OCI-LY3 (cell line): Measurements from ENCODE around the gene WDR27.

Experiments
- H2AFZ ChIP-seq: fragments of 200-600, 300-600 bp; shearing (Covaris generic); 2 replicates; pipeline ENCODE4 v1.6.0; 2014; ENCODE audit warnings: antibody characterized with exemption, low read depth, low read length
- H3K27ac ChIP-seq: fragments of 200-600, 300-600 bp; sonication (generic); 2 replicates; pipeline ENCODE4 v1.5.1; 2014; ENCODE audit warnings: mild to moderate bottlenecking, low read length, moderate library complexity, mixed read lengths
- H3K27me3 ChIP-seq: fragments of 200-600, 300-600 bp; sonication (generic); 2 replicates; pipeline ENCODE4 v1.6.1; 2014; ENCODE audit warnings: low read depth, low read length, mixed read lengths
- H3K36me3 ChIP-seq: fragments of 200-600, 300-600 bp; sonication (generic); replicated peaks from 2 replicates; pipeline ENCODE3; 2014; ENCODE audit warnings: low read depth, low read length, mixed read lengths
- H3K4me1 ChIP-seq: fragments of 300-600, 200-600 bp; sonication (generic); 2 replicates; pipeline ENCODE4 v1.6.1; 2014; ENCODE audit warnings: low read length, mixed read lengths
- H3K4me2 ChIP-seq: fragments of 200-600, 300-600 bp; sonication (generic); 2 replicates; pipeline ENCODE4 v1.6.1; 2014; ENCODE audit warnings: low read length, mixed read lengths
- H3K4me3 ChIP-seq: fragments of 300-600, 200-600 bp; sonication (generic); 2 replicates; pipeline ENCODE4 v1.5.1; 2014; ENCODE audit warnings: antibody characterized with exemption, mild to moderate bottlenecking, low read length, moderate library complexity
- H3K79me2 ChIP-seq: fragments of 300-600, 200-600 bp; shearing (Covaris generic); 2 replicates; pipeline ENCODE4 v1.6.1; 2014; ENCODE audit warnings: mild to moderate bottlenecking, low read length, mixed read lengths
- H3K9ac ChIP-seq: fragments of 300-600, 200-600 bp; shearing (Covaris generic); 2 replicates; pipeline ENCODE4 v1.6.0; 2014; ENCODE audit warnings: mild to moderate bottlenecking, low read length, moderate library complexity
- H3K9me3 ChIP-seq: fragments of 200-600, 300-600 bp; shearing (Covaris generic); 2 replicates; pipeline ENCODE4 v1.6.1; 2014; ENCODE audit warnings: low read length, mixed read lengths; ENCODE audit not compliant: insufficient read depth
- H4K20me1 ChIP-seq: fragments of 200-600, 300-600 bp; sonication (generic); 2 replicates; pipeline ENCODE4 v1.6.1; 2016; ENCODE audit warnings: low read length, mixed read lengths; ENCODE audit not compliant: insufficient read depth
- CTCF ChIP-seq: fragments of 200-600, 300-600 bp; sonication (generic); IDR thresholded peaks from 2 replicates; pipeline ENCODE4 v1.5.1; 2014; ENCODE audit warnings: antibody characterized with exemption, low read length, low read depth
- EZH2phosphoT487 ChIP-seq: fragments of 200-600 bp; shearing (Covaris generic); IDR thresholded peaks from 2 replicates; pipeline ENCODE4 v1.6.1; 2018; ENCODE audit warnings: antibody characterized with exemption, mixed run types, low read depth

Gene WDR27

GRCh38 chr6:169638915-169639314 is 62.9 kb downstream of the WDR27 start:
- H3K36me3 ChIP-seq = no peaks in the 10 kb centered on the region
- no peaks in the 10 kb centered on the region for H3K4me1 ChIP-seq
- no peak overlapping the region for H3K9ac ChIP-seq
- no peak overlapping the region for H3K27ac ChIP-seq
- H3K4me2 ChIP-seq = no peak overlapping the region
- H3K27me3 ChIP-seq = no peaks in the 10 kb centered on the region
- H4K20me1 ChIP-seq = no peaks in the 10 kb centered on the region
- no peaks in the 10 kb centered on the region for H3K79me2 ChIP-seq
- TF ChIP-seq CTCF = no peak
- TF ChIP-seq EZH2phosphoT487 = no peak
- H3K4me3 ChIP-seq = no peak overlapping the region
- H2AFZ ChIP-seq = no peak overlapping the region
- H3K9me3 ChIP-seq = no peaks in the 10 kb centered on the region

DNA sequence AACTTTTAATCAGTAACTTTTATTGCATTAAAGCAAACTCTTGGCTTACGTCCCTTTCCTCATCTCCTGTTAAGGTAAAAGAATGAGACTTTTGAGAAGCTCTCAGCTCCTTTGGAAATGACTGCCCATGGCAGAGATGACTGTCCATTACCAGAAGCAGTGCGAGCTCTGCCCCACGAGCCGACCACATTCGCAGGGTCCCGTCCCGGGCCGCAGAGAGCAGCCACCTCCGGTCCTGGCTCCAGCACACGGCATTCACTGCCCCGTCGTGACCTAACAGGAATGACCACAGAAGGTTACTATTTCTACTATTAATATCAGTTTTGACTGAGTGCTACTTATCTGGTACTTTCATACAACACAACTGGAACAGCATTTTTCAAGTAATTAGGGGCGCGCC is 63.4 kb downstream of the WDR27 start:
- TF ChIP-seq CTCF (no peak), EZH2phosphoT487 (no peak)
- Histone ChIP-seq H3K36me3 (no peaks in the 10 kb centered on the region), H2AFZ (no peak overlapping the region), H3K4me2 (no peak overlapping the region), H3K27ac (no peak overlapping the region), H3K9me3 (no peaks in the 10 kb centered on the region), H3K4me1 (no peaks in the 10 kb centered on the region), H3K27me3 (no peaks in the 10 kb centered on the region), H3K4me3 (no peak overlapping the region), H3K79me2 (no peaks in the 10 kb centered on the region), H3K9ac (no peak overlapping the region), H4K20me1 (no peaks in the 10 kb centered on the region)

DNA sequence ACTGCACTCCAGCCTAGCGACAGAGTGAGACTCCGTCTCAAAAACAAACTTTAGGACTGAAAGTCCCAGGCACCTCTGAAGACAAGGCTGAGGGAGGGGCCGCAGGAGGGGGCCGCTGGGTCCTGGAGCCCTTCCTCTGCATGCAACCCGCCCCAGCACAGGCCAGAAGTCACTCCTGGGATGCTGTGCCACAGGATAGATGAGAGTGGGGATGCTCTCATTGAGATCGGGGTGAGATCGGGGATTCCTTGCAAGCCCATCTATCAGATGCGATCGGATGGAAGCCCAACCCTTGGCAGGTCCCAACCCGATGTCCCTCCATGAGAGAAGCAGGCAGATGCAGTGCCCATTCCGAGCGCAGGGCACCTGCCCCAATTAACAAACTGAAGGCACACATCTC is 66.5 kb downstream of the WDR27 start:
- Histone ChIP-seq H3K4me1 (no peaks in the 10 kb centered on the region), H3K4me3 (no peak overlapping the region), H3K36me3 (no peaks in the 10 kb centered on the region), H3K27ac (no peak overlapping the region), H2AFZ (no peak overlapping the region), H3K4me2 (no peak overlapping the region), H3K9ac (no peak overlapping the region), H3K27me3 (no peaks in the 10 kb centered on the region), H4K20me1 (no peaks in the 10 kb centered on the region), H3K9me3 (no peaks in the 10 kb centered on the region), H3K79me2 (no peaks in the 10 kb centered on the region)
- TF ChIP-seq CTCF (no peak), EZH2phosphoT487 (no peak)

DNA sequence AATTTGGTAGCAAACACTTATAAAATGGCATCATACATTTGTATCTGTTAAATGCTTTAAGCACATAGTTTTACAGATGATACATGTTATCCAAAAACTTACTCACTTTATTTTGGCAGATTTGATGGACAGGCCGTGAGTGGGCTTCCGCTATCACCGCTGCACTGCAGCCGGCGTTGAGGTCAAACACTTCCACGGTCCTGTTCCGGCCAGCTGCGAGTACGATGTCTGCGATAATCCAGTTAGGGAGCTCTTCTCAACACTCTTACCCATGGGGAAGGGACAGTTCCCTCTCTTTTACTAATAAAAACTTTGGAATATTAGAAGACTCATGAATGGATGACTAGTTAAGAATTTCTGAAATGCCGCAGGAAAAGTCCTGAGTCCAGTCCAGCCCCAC is 69.0 kb downstream of the WDR27 start:
- TF ChIP-seq EZH2phosphoT487 (no peak), CTCF (no peak)
- no peaks in the 10 kb centered on the region for H3K9me3 ChIP-seq
- H3K79me2 ChIP-seq = no peaks in the 10 kb centered on the region
- H4K20me1 ChIP-seq = no peaks in the 10 kb centered on the region
- H3K36me3 ChIP-seq = no peaks in the 10 kb centered on the region
- H3K4me2 ChIP-seq = no peak overlapping the region
- no peak overlapping the region for H3K27ac ChIP-seq
- H3K27me3 ChIP-seq = no peaks in the 10 kb centered on the region
- no peaks in the 10 kb centered on the region for H3K4me1 ChIP-seq
- no peak overlapping the region for H2AFZ ChIP-seq
- H3K9ac ChIP-seq = no peak overlapping the region
- H3K4me3 ChIP-seq = no peak overlapping the region
